ENCODE data around the gene OR4D2.

- TF ChIP-seq EZH2 (IDR thresholded peaks at IDR 0.05; ENCODE audit: borderline replicate concordance, low read depth, low read length, severe bottlenecking) (no peak), CTCF (IDR thresholded peaks at IDR 0.05; ENCODE audit: borderline replicate concordance, extremely low read depth, low read length, poor library complexity, severe bottlenecking) (no peak)
These were observed 8.1 kb downstream of the OR4D2 start for GRCh38 chr17:58174871-58175270.

Measured in DND-41 (cell line).